HL-60 (cell line): ENCODE data around the gene SNX3.
"Not testable (repeated sequence)": the region's sequence is repeated elsewhere in the genome, so short reads cannot be mapped to it uniquely, and the experiment has no call there.

Experiments used
- DNase-seq, 2 experiments: peaks; one replicate each; pipeline ENCODE4 v3.0.0-alpha.2; 2010 to 2020; ENCODE audit warnings: low read depth in 1 of 2, low spot score in 1 of 2
- H3K27ac ChIP-seq: fragments of 250-450 bp; sonication (Bioruptor Pico); replicated peaks from 2 replicates; pipeline ENCODE4 v1.5.1; 2020; ENCODE audit warnings: mild to moderate bottlenecking, moderate library complexity
- H3K27me3 ChIP-seq: fragments of 250-450 bp; sonication (Bioruptor Pico); 2 replicates; pipeline ENCODE4 v1.5.1; 2021; ENCODE audit warnings: mild to moderate bottlenecking, moderate library complexity; ENCODE audit not compliant: insufficient read depth, poor library complexity, severe bottlenecking
- H3K4me3 ChIP-seq: replicated peaks from 2 replicates; pipeline ENCODE4 v1.5.1; 2011; ENCODE audit warnings: mild to moderate bottlenecking, control low read depth, low read length; ENCODE audit not compliant: insufficient read depth
- CTCF ChIP-seq: IDR thresholded peaks from one replicate; pipeline ENCODE4 v1.5.1; 2011; ENCODE audit warnings: low read length, control low read depth, inconsistent platforms; ENCODE audit not compliant: insufficient read depth
- GABPA ChIP-seq: IDR thresholded peaks from 2 replicates; pipeline ENCODE4 v1.6.1; 2012; ENCODE audit warnings: low read depth
- POLR2AphosphoS5 ChIP-seq: IDR thresholded peaks from 2 replicates; pipeline ENCODE4 v1.6.1; 2012; ENCODE audit warnings: low read depth
- REST ChIP-seq: IDR thresholded peaks from 2 replicates; pipeline ENCODE4 v1.6.1; 2012; ENCODE audit warnings: low read depth; ENCODE audit not compliant: insufficient replicate concordance
- SPI1 ChIP-seq: IDR thresholded peaks from 2 replicates; pipeline ENCODE4 v1.6.1; 2012; ENCODE audit warnings: low read depth, mild to moderate bottlenecking, borderline replicate concordance
- long read RNA-seq: library from polyadenylated mRNA; unstranded; transcript quantifications from one replicate; pipeline ENCODE4 v2.0.0, GENCODE V29; 2020

The SNX3 gene
- long read RNA-seq, transcript SNX3-201 (4 exons, 1,755 nt), result major isoform, 91 of 104 reads
- long read RNA-seq, transcript SNX3-202 (4 exons, 890 nt), result minor isoform, 5 of 104 reads
- long read RNA-seq, partial matches to known transcripts, result 3 of 104 reads
- long read RNA-seq, other reads (novel, unspliced or antisense), result 4 of 104 reads

- peak; percentile 88 to 97 for DNase-seq
- peak within 1 kb of the TSS; percentile 88 for H3K4me3 ChIP-seq
- TF ChIP-seq REST (peak; percentile 8), GABPA (peak; percentile 69), POLR2AphosphoS5 (peak; percentile 77), SPI1 (peak; percentile 64; the same call in 1 of the 2 replicates), CTCF (no peak)
- H3K27ac ChIP-seq, result peak within 1 kb of the TSS; percentile 93
- no peaks in the 10 kb centered on the region for H3K27me3 ChIP-seq
Observed at GRCh38 chr6:108260809-108261569, at the start of gene SNX3. Gene SNX3 (minus strand): TSS chr6:108261040. CDS start chr6:108260921, 119 bp downstream.

- DNase-seq, result no peak
- Histone ChIP-seq H3K27me3 (no peaks in the 10 kb centered on the region), H3K27ac (no peak overlapping the region), H3K4me3 (no peak overlapping the region)
- TF ChIP-seq SPI1 (no peak), POLR2AphosphoS5 (no peak), CTCF (no peak), GABPA (no peak)
Observed at GRCh38 chr6:108309844-108310243, 49.0 kb upstream of the SNX3 start.

- not testable (repeated sequence) for H3K27ac ChIP-seq, H3K4me3 ChIP-seq, DNase-seq, H3K27me3 ChIP-seq
Observed at GRCh38 chr6:108308641-108309040, 47.8 kb upstream of the SNX3 start.

- H3K27ac ChIP-seq, result no peak overlapping the region
- TF ChIP-seq SPI1 (no peak), GABPA (no peak), CTCF (no peak), REST (no peak), POLR2AphosphoS5 (no peak)
- no peak overlapping the region for H3K4me3 ChIP-seq
- no peaks in the 10 kb centered on the region for H3K27me3 ChIP-seq
- no peak for DNase-seq
Observed at GRCh38 chr6:108304646-108305045, 43.8 kb upstream of the SNX3 start.
